Endometrium (tissue), 2 donors: ENCODE data around the gene UBA3.

Source experiments
- FAIRE-seq: peaks from 2 replicates; lab custom pipeline; 2012; peaks lifted over from hg19 to GRCh38; lab: Jason Lieb, UNC
- donor health status: control.
- donor health status: control.

UBA3 gene

GRCh38 chr3:69080233-69080920 is at the start of gene UBA3:
Gene UBA3 (minus strand): TSS chr3:69080365. CDS start chr3:69080353, 12 bp downstream.
- peak; percentile 8 for FAIRE-seq

GRCh38 chr3:69129531-69129930 is 49.4 kb upstream of the UBA3 start:
- FAIRE-seq, result no peak

GRCh38 chr3:69128509-69128908 is 48.3 kb upstream of the UBA3 start:
- FAIRE-seq, result no peak

GRCh38 chr3:69126999-69127398 is 46.8 kb upstream of the UBA3 start:
- no peak for FAIRE-seq

GRCh38 chr3:69126216-69126615 is 46.1 kb upstream of the UBA3 start:
- FAIRE-seq, result no peak

- FAIRE-seq, result no peak
Observed at GRCh38 chr3:69122403-69122802, 42.2 kb upstream of the UBA3 start, which contains the start of gene LMOD3. Gene LMOD3 (minus strand): TSS chr3:69122595. CDS start chr3:69122386, 209 bp downstream.

- FAIRE-seq, result no peak
Observed at GRCh38 chr3:69121950-69122349, 41.8 kb upstream of the UBA3 start.

GRCh38 chr3:69121513-69121912 is 41.3 kb upstream of the UBA3 start:
- no peak for FAIRE-seq

GRCh38 chr3:69120879-69121464 is 40.8 kb upstream of the UBA3 start:
- peak; percentile 54 for FAIRE-seq

GRCh38 chr3:69119681-69120080 is 39.5 kb upstream of the UBA3 start:
- no peak for FAIRE-seq

- no peak for FAIRE-seq
Observed at GRCh38 chr3:69119138-69119537, 39.0 kb upstream of the UBA3 start.

GRCh38 chr3:69118555-69118954 is 38.4 kb upstream of the UBA3 start:
- FAIRE-seq, result no peak

GRCh38 chr3:69116897-69117296 is 36.7 kb upstream of the UBA3 start:
- no peak for FAIRE-seq

GRCh38 chr3:69116162-69116561 is 36.0 kb upstream of the UBA3 start:
- FAIRE-seq, result no peak

GRCh38 chr3:69115731-69116130 is 35.6 kb upstream of the UBA3 start:
- no peak for FAIRE-seq

- FAIRE-seq, result no peak
Observed at GRCh38 chr3:69113536-69113935, 33.4 kb upstream of the UBA3 start.

GRCh38 chr3:69110941-69111546 is 30.9 kb upstream of the UBA3 start:
- no peak for FAIRE-seq

- FAIRE-seq, result no peak
Observed at GRCh38 chr3:69108811-69109210, 28.6 kb upstream of the UBA3 start.

- FAIRE-seq, result no peak
Observed at GRCh38 chr3:69107841-69108240, 27.7 kb upstream of the UBA3 start.

- FAIRE-seq, result peak; percentile 84
Observed at GRCh38 chr3:69105320-69105719, 25.2 kb upstream of the UBA3 start.

GRCh38 chr3:69104586-69104985 is 24.4 kb upstream of the UBA3 start:
- no peak for FAIRE-seq

GRCh38 chr3:69103123-69103522 is 23.0 kb upstream of the UBA3 start:
- no peak for FAIRE-seq

- FAIRE-seq, result no peak
Observed at GRCh38 chr3:69102384-69102783, 22.2 kb upstream of the UBA3 start.

GRCh38 chr3:69099576-69099975 is 19.4 kb upstream of the UBA3 start:
- FAIRE-seq, result no peak
